ENCODE measurements around the gene TMEM37. TPM values are rescaled to one million over a fixed set of nuclear protein-coding genes. Genes with fewer than 3 reads are reported as not detected.

The TMEM37 gene
- total and polyA plus RNA-seq, 2 of the 13 experiments (the other 11 are each of a cell fraction or from before 2014, with no cell fraction given) = 37.7 to 115 TPM

DNA sequence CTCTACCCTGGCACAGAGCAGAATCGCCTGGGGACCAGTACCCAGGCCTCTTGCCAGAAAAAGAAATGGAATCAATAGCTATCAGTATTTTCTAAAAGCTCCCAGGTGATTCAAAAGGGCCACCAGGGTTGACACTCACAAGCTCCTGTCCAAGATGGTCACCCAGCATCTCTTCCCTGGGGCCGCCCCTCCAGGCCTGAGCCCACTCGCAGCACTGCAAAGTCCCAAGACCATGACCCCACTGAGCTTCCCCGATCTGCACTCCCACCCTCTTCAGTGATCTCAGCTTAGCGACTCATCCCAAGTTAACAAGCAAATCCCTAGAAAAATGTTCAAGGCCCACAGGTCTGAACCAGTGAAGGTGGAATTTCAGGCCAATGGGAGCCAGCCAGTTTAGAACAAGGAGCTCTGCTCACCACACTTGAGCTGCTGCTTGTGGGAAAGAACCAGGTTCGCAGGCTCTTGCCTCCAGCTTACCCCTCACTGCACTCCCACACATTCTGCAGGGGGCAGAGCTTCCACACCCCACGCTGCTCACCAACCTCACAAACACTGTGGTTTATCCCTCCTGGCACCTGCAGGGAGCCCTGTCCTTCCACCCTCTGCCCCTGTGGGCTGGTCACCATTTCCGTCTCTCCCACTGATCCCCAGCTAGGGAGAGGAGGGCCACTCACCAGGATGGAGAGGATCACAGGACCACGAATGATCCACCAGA lies 19.8 kb downstream of the TMEM37 start:
- no peak overlapping the region for H2AFZ ChIP-seq (ENCODE audit: low read length)
- intact Hi-C loops (cut with micrococcal nuclease; ENCODE audit: unreplicated experiment) = no loop called here
- TF ChIP-seq MZF1 (CRISPR knock-in tag; IDR thresholded peaks at IDR 0.05; ENCODE audit: borderline replicate concordance) (no peak), PHF20 (CRISPR knock-in tag; IDR thresholded peaks at IDR 0.05) (no peak), ATF7 (IDR thresholded peaks at IDR 0.05) (no peak), ATF7 (CRISPR knock-in tag; IDR thresholded peaks at IDR 0.05) (no peak), ZNF709 (CRISPR knock-in tag; IDR thresholded peaks at IDR 0.05) (no peak), RBAK (CRISPR knock-in tag; IDR thresholded peaks at IDR 0.05) (no peak), ZNF615 (CRISPR knock-in tag; IDR thresholded peaks at IDR 0.05; ENCODE audit: borderline replicate concordance) (no peak)
- TF ChIP-seq, protein P1, sequence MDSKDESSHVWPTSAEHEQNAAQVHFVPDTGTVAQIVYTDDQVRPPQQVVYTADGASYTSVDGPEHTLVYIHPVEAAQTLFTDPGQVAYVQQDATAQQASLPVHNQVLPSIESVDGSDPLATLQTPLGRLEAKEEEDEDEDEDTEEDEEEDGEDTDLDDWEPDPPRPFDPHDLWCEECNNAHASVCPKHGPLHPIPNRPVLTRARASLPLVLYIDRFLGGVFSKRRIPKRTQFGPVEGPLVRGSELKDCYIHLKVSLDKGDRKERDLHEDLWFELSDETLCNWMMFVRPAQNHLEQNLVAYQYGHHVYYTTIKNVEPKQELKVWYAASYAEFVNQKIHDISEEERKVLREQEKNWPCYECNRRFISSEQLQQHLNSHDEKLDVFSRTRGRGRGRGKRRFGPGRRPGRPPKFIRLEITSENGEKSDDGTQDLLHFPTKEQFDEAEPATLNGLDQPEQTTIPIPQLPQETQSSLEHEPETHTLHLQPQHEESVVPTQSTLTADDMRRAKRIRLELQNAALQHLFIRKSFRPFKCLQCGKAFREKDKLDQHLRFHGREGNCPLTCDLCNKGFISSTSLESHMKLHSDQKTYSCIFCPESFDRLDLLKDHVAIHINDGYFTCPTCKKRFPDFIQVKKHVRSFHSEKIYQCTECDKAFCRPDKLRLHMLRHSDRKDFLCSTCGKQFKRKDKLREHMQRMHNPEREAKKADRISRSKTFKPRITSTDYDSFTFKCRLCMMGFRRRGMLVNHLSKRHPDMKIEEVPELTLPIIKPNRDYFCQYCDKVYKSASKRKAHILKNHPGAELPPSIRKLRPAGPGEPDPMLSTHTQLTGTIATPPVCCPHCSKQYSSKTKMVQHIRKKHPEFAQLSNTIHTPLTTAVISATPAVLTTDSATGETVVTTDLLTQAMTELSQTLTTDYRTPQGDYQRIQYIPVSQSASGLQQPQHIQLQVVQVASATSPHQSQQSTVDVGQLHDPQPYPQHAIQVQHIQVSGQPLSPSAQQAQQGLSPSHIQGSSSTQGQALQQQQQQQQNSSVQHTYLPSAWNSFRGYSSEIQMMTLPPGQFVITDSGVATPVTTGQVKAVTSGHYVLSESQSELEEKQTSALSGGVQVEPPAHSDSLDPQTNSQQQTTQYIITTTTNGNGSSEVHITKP (CRISPR knock-in tag; IDR thresholded peaks at IDR 0.05; ENCODE audit: low read depth) = no peak
- H3K4me1 ChIP-seq (ENCODE audit: insufficient read depth, low read length) = peaks cover 17% of the 10 kb centered on the region
- ATAC-seq (peak; percentile 18; the same call in 2 of the 3 replicates), FAIRE-seq (no peak), DNase-seq (ENCODE audit: low spot score) (no peak)
- no peak overlapping the region for H3K4me2 ChIP-seq (ENCODE audit: low read depth, low read length)
- peaks cover 7 to 60% of the 10 kb centered on the region in 2 experiments for H3K27me3 ChIP-seq (ENCODE audit: control insufficient read depth in 1 of 2, insufficient read depth in 2 of 2, low read length in 2 of 2)
- H3K27ac ChIP-seq (ENCODE audit: extremely low read length, insufficient read depth, low read length) = no peak overlapping the region
- BruUV-seq (replicated peaks) = no TSS peak
- WGBS (ENCODE audit: low lambda C conversion rate) = 31% methylated on average over 9 of the region's 9 CpGs
- H3K79me2 ChIP-seq (ENCODE audit: insufficient read depth, low read length) = no peaks in the 10 kb centered on the region
- no peaks in the 10 kb centered on the region for H3K36me3 ChIP-seq (replicated peaks in 1 of 2; ENCODE audit: control insufficient read depth in 1 of 2, insufficient read depth in 2 of 2, low read length in 2 of 2)
- ChIA-PET POLR2A (interaction anchor here (1.1 kb wide), 1 partner anchor 14 kb away, joined by 3 read pairs; no protein-coding TSS in a partner anchor), CTCF (ENCODE audit: low intra/inter-chr PET ratio, low total read pairs) (no interaction called here)
- peaks cover 2% of the 10 kb centered on the region; the same call in 1 of the 2 replicates for H4K20me1 ChIP-seq (ENCODE audit: insufficient read depth, low read length)
- no peak overlapping the region for H3K9ac ChIP-seq (ENCODE audit: insufficient read depth, low read depth, low read length)
- in situ Hi-C loops (cut with HindIII; ENCODE audit: extremely low pct_ligation_motif_present, low pct_unique_long_range_greater_than_20kb) = no loop called here
- H3K9me3 ChIP-seq (ENCODE audit: low read length) = no peaks in the 10 kb centered on the region
- no peak overlapping the region for H3K4me3 ChIP-seq (replicated peaks in 1 of 3; ENCODE audit: insufficient read depth in 1 of 3, low read depth in 2 of 3, low read length in 3 of 3)

Measured in HepG2 (cell line).